Thyroid gland (tissue), 4 donors: ENCODE results near the gene IWS1. TPM values are rescaled to one million over a fixed set of nuclear protein-coding genes. Genes with fewer than 3 reads are reported as not detected.
"Not testable (repeated sequence)": the region's sequence is repeated elsewhere in the genome, so short reads cannot be mapped to it uniquely, and the experiment has no call there.

ENCODE experiments used
- DNase-seq, 2 donors: peaks; one replicate each; pipeline ENCODE4 v3.0.0-alpha.2; 2019
- H3K27ac ChIP-seq, 3 donors: fragments of 200-600 bp; sonication (generic); 1 replicate in 2 of 3; 2 replicates in 1 of 3; pipeline ENCODE4 v1.5.1; 2016 to 2019; ENCODE audit warnings: mild to moderate bottlenecking in 1 of 3, moderate library complexity in 1 of 3
- H3K27me3 ChIP-seq: fragments of 200-600 bp; sonication (generic); one replicate; pipeline ENCODE4 v1.5.1; 2019
- H3K36me3 ChIP-seq, 2 donors: fragments of 200-600 bp; sonication (generic); one replicate each; pipeline ENCODE4 v1.5.1; 2016 to 2019
- H3K4me1 ChIP-seq, 2 donors: fragments of 200-600 bp; sonication (generic); one replicate each; pipeline ENCODE4 v1.5.1; 2017 to 2019
- H3K4me3 ChIP-seq, 3 donors: fragments of 200-600 bp; sonication (generic); replicated peaks in 1 of 3; 1 replicate in 2 of 3; 2 replicates in 1 of 3; pipeline ENCODE4 v1.5.1; 2016; ENCODE audit warnings: mild to moderate bottlenecking in 1 of 3
- H3K9me3 ChIP-seq: fragments of 200-600 bp; sonication (generic); one replicate; pipeline ENCODE4 v1.5.1; 2017
- POLR2A ChIP-seq, 2 donors: fragments of 450-650 bp; IDR thresholded peaks; one replicate each; pipeline ENCODE4 v1.6.1; 2017; ENCODE audit warnings: antibody characterized with exemption in 2 of 2, mild to moderate bottlenecking in 2 of 2, moderate library complexity in 1 of 2
- WGBS, 2 donors: methylation state at CpG; one replicate each; pipeline ENCODE4 v1.1.5; 2017; 5-methylcytosine and 5-hydroxymethylcytosine counted together
- intact Hi-C: fragments of 100-400 bp; cut with DNase I; formaldehyde crosslinking; loops from one replicate; pipeline ENCODE4 v1.15.1; 2023
- total RNA-seq, 4 donors: library from RNA; depleted of rRNA; stranded (reverse); fragments of >200 nt; gene quantifications; one replicate each; pipeline ENCODE4 v1.2.3, GENCODE V29; 2016
- TF ChIP-seq, protein P1 (sequence below), 6 experiments: fragments of 200-600 bp in 3 of 6; fragments of 450-650 bp in 3 of 6; sonication (generic) in 3 of 6; IDR thresholded peaks; one replicate each; pipeline ENCODE4 v1.5.1; 2016 to 2019; ENCODE audit warnings: antibody characterized with exemption in 6 of 6, mild to moderate bottlenecking in 2 of 6, inconsistent platforms in 1 of 6, moderate library complexity in 1 of 6

The IWS1 gene
- total RNA-seq, 4 donors from 2014 or later, result 33.8 to 70.4 (median 42.1) TPM

DNA sequence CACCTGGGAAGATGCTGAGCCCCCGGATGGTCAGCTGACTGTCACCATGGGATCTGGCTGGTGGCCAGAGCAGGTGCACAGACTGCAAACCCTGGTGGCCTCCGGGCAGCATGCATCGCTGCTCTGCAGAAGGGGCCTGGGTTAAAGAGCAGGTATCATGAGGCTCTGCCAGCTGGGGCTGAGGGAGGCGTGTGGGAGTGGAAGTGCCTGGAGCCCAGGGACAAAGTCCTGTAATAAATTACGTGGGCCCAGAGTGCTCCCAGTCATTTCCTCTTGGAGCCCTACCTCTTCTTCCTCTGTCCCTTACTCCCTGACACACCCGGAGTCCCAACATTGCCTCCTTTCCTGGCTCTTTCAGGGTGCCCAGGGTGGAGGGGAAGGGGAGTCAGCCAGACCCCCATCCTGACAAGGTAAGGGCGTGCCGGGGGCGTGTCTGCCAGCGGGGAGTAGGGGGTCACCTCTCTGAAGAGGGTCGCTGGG, 9.2 kb upstream of the IWS1 start, which contains the start of gene MYO7B:
Gene MYO7B (plus strand): TSS at position 262 of the 480 bp plus-strand sequence. CDS start 24,040 bp downstream, outside the sequence.
- no peak within 1 kb of the TSS for H3K4me3 ChIP-seq
- H3K36me3 ChIP-seq, result no peaks in the 10 kb centered on the region
- no peaks in the 10 kb centered on the region for H3K9me3 ChIP-seq
- TF ChIP-seq POLR2A (IDR thresholded peaks at IDR 0.05), result no peak
- TF ChIP-seq, protein P1, sequence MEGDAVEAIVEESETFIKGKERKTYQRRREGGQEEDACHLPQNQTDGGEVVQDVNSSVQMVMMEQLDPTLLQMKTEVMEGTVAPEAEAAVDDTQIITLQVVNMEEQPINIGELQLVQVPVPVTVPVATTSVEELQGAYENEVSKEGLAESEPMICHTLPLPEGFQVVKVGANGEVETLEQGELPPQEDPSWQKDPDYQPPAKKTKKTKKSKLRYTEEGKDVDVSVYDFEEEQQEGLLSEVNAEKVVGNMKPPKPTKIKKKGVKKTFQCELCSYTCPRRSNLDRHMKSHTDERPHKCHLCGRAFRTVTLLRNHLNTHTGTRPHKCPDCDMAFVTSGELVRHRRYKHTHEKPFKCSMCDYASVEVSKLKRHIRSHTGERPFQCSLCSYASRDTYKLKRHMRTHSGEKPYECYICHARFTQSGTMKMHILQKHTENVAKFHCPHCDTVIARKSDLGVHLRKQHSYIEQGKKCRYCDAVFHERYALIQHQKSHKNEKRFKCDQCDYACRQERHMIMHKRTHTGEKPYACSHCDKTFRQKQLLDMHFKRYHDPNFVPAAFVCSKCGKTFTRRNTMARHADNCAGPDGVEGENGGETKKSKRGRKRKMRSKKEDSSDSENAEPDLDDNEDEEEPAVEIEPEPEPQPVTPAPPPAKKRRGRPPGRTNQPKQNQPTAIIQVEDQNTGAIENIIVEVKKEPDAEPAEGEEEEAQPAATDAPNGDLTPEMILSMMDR (IDR thresholded peaks at IDR 0.05), result no peak
- WGBS, 2 donors, result 64 to 74% methylated on average over 11 of the region's 11 CpGs
- H3K4me1 ChIP-seq, result no peaks in the 10 kb centered on the region
- DNase-seq, result no peak
- H3K27me3 ChIP-seq, result no peaks in the 10 kb centered on the region
- H3K27ac ChIP-seq, result no peak within 1 kb of the TSS
- intact Hi-C loops, result no loop called here

DNA sequence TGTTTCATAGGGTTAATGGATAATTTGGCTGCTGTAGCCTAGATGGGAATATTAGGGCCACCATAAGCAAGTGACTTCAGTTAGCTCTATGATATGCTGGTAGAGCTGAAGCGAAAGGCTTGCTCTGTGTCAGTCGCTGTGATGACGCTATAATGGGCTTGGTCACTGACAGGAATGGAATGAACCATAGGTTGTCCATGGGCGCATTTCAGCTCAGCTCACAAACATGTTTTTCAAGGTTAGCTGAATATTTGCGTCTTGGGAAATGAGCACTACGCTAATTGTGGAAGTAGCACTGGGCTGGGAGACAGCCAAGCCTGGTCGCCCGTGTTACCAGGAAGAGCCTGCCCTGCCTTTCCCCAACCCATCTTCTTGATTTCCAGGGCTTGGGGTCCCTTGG, 6.0 kb upstream of the IWS1 start:
- Histone ChIP-seq H3K9me3 (no peaks in the 10 kb centered on the region), H3K4me3 (no peak overlapping the region), H3K27me3 (no peaks in the 10 kb centered on the region), H3K27ac (no peak overlapping the region), H3K4me1 (peaks cover 0 to 2% of the 10 kb centered on the region in 2 donors), H3K36me3 (no peaks in the 10 kb centered on the region)
- intact Hi-C loops, result no loop called here
- WGBS, 2 donors, result 94% methylated on average over 8 of the region's 8 CpGs
- no peak for DNase-seq
- no peak for TF ChIP-seq POLR2A (IDR thresholded peaks at IDR 0.05)
- TF ChIP-seq, protein P1 (IDR thresholded peaks at IDR 0.05), result no peak

DNA sequence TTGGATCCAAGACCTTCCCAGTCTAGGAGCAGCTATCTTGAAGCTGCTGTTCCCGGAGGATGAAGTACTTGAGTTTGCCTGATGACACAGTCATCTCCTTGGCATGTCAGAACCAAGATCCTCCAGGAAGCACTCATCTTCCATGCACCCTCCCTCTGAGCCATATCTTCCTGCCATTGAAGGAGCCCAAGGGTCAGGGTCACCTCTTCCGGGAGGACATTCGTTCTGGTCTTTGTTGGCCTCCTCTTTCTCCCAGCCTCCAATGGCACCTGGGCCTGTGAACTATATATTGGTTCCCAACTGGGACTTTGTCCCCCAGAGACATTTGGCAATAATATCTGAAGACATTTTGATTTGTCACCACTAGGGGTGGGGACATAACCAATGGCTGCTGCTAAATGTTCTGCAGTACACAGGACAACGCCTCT, 4.9 kb upstream of the IWS1 start:
- no peak overlapping the region for H3K27ac ChIP-seq
- no peaks in the 10 kb centered on the region for H3K36me3 ChIP-seq
- intact Hi-C loops, result no loop called here

DNA sequence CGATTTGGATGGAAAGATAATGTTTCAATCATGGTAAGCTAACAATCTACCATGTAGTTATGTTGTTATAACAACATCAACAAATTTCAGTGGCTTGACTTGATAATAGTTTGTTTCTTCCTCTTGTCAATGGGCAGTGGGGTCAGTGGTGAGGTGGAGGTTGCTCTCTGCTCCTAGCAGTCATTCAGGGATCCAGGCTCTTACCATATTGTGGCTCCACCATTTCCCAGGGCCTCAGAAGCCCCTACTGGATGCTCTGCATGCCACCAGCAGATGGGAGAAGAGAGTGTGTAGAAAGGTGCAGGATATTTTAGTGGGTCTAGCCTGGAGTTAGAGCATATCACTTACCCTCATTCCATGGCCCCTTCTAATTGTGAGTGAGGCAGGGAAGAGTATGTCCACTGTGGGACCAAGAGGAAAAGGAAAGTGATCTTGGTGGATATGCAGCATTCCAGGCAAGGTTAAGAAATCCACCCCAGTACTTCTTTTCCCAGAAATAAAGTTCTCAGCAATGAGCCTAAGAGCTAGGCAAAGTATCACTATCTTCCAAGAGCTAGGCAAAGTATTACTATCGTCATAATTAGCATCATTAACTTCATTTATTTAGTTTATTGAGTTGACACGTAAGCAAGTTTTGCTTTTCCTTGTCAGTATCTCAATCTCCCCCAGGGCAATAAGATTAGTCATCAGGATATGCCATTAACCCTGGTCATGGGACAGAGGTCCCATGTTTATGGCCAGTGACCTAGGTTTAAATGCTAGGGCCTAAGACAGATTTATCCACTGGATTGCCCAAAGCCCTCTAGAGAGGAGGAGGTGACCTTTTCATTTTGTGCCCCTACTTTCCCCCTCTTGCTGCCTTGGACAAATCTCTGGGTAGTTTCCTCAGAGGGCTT, 4.2 kb upstream of the IWS1 start:
- Histone ChIP-seq H3K4me3 (no peak overlapping the region), H3K4me1 (peaks cover 0 to 5% of the 10 kb centered on the region in 2 donors), H3K27me3 (no peaks in the 10 kb centered on the region), H3K36me3 (no peaks in the 10 kb centered on the region), H3K27ac (no peak overlapping the region), H3K9me3 (no peaks in the 10 kb centered on the region)
- intact Hi-C loops, result no loop called here
- TF ChIP-seq, protein P1 (IDR thresholded peaks at IDR 0.05), result no peak
- TF ChIP-seq POLR2A (IDR thresholded peaks at IDR 0.05), result no peak
- 87 to 91% methylated on average over 3 of the region's 3 CpGs for WGBS, 2 donors
- DNase-seq, result no peak

More for the DNA sequence above, 4.9 kb upstream of the IWS1 start:
- H3K9me3 ChIP-seq, result no peaks in the 10 kb centered on the region
- H3K4me1 ChIP-seq, result peaks cover 0 to 5% of the 10 kb centered on the region in 2 donors
- no peaks in the 10 kb centered on the region for H3K27me3 ChIP-seq
- no peak overlapping the region for H3K4me3 ChIP-seq
- no peak for DNase-seq
- TF ChIP-seq, protein P1 (IDR thresholded peaks at IDR 0.05), result no peak
- TF ChIP-seq POLR2A (IDR thresholded peaks at IDR 0.05), result no peak
- WGBS, 2 donors, result 73 to 86% methylated on average over 3 to 4 of the region's 4 CpGs

DNA sequence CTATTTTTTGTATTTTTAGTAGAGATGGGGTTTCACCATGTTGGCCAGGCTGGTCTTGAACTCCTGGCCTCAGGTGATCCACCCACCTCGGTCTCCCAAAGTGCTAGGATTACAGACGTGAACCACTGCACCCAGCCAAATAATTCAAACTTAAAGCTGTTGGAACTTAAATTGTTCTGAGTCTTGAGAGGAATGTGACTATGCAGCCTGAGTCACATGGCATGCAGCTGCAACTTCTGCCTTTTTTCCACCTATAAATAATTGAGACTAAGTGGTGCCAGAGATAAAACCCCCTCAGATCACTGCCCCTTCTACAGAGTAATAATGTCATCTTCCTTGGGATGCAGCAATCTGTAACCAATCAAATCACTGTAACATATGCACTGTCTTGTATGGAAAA, 3.1 kb upstream of the IWS1 start:
- H3K36me3 ChIP-seq, H3K27ac ChIP-seq, intact Hi-C loops, H3K4me3 ChIP-seq, H3K9me3 ChIP-seq, DNase-seq, H3K27me3 ChIP-seq: not testable (repeated sequence)
- H3K4me1 ChIP-seq, result peaks cover 10 to 15% of the 10 kb centered on the region in 2 donors
- 90 to 96% methylated on average over 2 of the region's 2 CpGs for WGBS, 2 donors
